ENCODE measurements around the gene DOCK4.

DOCK4 gene

DNA sequence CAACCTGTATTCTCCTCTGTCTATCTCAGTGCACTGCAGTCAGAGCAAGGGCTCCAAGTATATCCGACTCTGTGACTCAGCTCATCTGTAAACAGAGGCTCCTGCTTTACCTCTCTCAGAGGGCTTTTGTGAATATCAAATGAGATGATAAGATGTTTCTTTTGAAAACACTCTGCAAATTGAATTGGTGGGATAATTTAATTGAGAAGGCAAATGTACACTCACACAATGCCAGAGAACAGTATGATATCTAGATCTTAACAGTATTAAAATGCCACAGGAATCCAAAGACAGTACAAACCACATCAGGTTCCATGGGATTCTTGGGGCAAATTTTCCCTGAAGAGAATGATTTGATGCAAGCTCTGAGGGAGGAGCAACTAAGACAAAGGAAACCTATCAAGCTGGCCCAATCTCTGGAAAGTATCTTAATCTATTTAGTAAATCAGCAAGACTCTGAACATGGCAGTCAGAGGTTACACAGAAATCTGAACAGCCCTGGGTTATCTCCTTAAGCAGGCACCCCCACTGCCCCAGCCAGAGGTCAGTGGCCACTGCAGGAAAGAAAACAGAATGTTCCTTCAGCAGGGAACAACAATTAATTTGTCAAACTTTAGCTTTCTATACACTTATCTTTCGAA is 45.9 kb downstream of the DOCK4 start:
- TF ChIP-seq CTCF (IDR thresholded peaks at IDR 0.05; ENCODE audit: extremely low read depth, insufficient read depth, missing control alignments), result no peak
- in situ Hi-C loops (cut with MboI; ENCODE audit: low pct_unique_long_range_greater_than_20kb, low sequenced_read_pairs, unreplicated experiment), result no loop called here
- no peak for DNase-seq (ENCODE audit: low spot score)

DNA sequence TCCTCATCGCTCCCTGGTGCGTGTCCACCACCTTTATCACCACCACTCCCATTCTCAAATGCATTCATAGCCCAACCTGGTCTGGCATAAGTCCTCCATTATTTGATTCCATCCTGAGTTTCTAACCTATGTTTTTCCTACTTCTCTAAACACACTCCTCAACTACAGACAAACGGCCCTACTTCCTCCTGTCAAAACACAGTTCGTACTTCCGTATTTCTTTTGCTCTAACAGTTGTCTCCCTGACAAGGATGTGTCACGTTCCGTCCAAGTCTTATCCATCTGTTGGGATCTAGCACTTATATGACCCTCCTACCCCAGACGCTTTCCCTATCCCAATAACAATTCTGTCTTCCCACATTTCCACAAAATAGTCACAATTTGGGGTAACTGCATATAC is 46.8 kb downstream of the DOCK4 start:
- no peak for DNase-seq (ENCODE audit: low spot score)
- no peak for TF ChIP-seq CTCF (IDR thresholded peaks at IDR 0.05; ENCODE audit: extremely low read depth, insufficient read depth, missing control alignments)
- in situ Hi-C loops (cut with MboI; ENCODE audit: low pct_unique_long_range_greater_than_20kb, low sequenced_read_pairs, unreplicated experiment), result no loop called here

DNA sequence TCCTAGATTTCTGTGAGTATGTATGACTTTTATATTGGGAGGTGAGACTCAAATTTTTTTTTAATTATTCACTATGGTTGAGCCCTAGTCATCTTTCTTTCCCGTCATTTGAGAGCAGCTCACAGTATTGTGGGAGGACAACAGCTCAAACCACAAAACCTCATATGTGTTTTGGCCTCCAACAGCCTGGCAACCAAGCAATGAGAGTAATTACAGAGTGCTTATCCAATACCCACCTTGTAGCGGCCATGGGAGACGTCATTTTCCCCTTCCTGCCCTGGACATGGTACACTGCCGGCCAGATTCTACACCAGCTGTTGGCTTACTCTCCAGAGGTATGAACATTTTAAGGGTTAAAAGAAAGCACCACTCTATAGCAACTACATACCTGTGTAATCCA is 49.1 kb downstream of the DOCK4 start:
- in situ Hi-C loops (cut with MboI; ENCODE audit: low pct_unique_long_range_greater_than_20kb, low sequenced_read_pairs, unreplicated experiment), result no loop called here
- no peak for DNase-seq (ENCODE audit: low spot score)
- no peak for TF ChIP-seq CTCF (IDR thresholded peaks at IDR 0.05; ENCODE audit: extremely low read depth, insufficient read depth, missing control alignments)

- DNase-seq (ENCODE audit: low spot score), result no peak
- in situ Hi-C loops (cut with MboI; ENCODE audit: low pct_unique_long_range_greater_than_20kb, low sequenced_read_pairs, unreplicated experiment), result no loop called here
- no peak for TF ChIP-seq CTCF (IDR thresholded peaks at IDR 0.05; ENCODE audit: extremely low read depth, insufficient read depth, missing control alignments)
Measured at GRCh38 chr7:112156412-112156811, 49.8 kb downstream of the DOCK4 start.

GRCh38 chr7:112154690-112155089 is 51.5 kb downstream of the DOCK4 start:
- no peak for TF ChIP-seq CTCF (IDR thresholded peaks at IDR 0.05; ENCODE audit: extremely low read depth, insufficient read depth, missing control alignments)
- in situ Hi-C loops (cut with MboI; ENCODE audit: low pct_unique_long_range_greater_than_20kb, low sequenced_read_pairs, unreplicated experiment), result no loop called here
- no peak for DNase-seq (ENCODE audit: low spot score)

DNA sequence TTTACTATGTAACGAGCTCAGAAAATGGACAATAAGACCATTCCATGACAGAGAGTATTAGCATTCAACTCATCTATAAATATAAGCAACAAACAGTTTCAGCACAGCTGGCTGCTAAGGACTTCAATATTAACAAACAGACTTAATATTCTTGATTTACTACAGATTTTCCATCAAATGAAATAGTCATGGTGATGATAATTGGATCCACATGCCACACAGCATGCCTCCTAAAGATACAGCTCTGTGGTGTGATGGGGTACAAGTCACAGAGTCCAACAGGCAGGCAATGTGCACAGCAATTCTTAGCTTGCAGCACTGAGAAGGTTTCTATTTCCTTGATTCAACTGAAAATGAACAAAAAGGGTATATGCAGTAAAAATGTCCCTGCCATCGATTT is 54.0 kb downstream of the DOCK4 start:
- in situ Hi-C loops (cut with MboI; ENCODE audit: low pct_unique_long_range_greater_than_20kb, low sequenced_read_pairs, unreplicated experiment), result no loop called here
- DNase-seq (ENCODE audit: low spot score), result no peak

More for the DNA sequence above, 54.0 kb downstream of the DOCK4 start:
- no peak for TF ChIP-seq CTCF (IDR thresholded peaks at IDR 0.05; ENCODE audit: extremely low read depth, insufficient read depth, missing control alignments)

All from GM13977 (cell line).